OCI-LY7 (cell line): Measurements from ENCODE around the gene ARRDC1. TPM values are rescaled to one million over a fixed set of nuclear protein-coding genes. Genes with fewer than 3 reads are reported as not detected.

Source experiments
- BruUV-seq: library from RNA; stranded (reverse); fragments of 400-500 nt; replicated peaks from 2 replicates; lab custom pipeline; 2021; lab: Mats Ljungman, UMichigan
- CTCF ChIA-PET: fragments of 300-600 bp; sonication (Branson Sonifier 250); formaldehyde crosslinking; loops from one replicate; lab custom pipeline; 2022; ENCODE audit warnings: antibody characterized with exemption; ENCODE audit not compliant: unreplicated experiment; lab: Charles Lee
- POLR2A ChIA-PET: fragments of 300-600 bp; sonication (Branson Sonifier 250); formaldehyde crosslinking; loops from one replicate; lab custom pipeline; 2022; ENCODE audit warnings: antibody characterized with exemption; lab: Charles Lee
- DNase-seq: peaks from one replicate; pipeline ENCODE4 v3.0.0-alpha.2; 2015; ENCODE audit warnings: low spot score
- H2AFZ ChIP-seq: fragments of 200-600 bp; sonication (generic), shearing (Covaris generic); 2 replicates; pipeline ENCODE4 v1.6.1; 2014; ENCODE audit warnings: mild to moderate bottlenecking, antibody characterized with exemption, low read length, moderate library complexity
- H3K27ac ChIP-seq: fragments of 200-600 bp; sonication (generic); 2 replicates; pipeline ENCODE4 v1.5.1; 2014; ENCODE audit warnings: mixed run types, low read depth, mild to moderate bottlenecking, moderate library complexity, low read length, inconsistent platforms; ENCODE audit not compliant: poor library complexity, severe bottlenecking
- H3K36me3 ChIP-seq: fragments of 200-600 bp; sonication (generic); 2 replicates; pipeline ENCODE4 v1.6.1; 2014; ENCODE audit warnings: mild to moderate bottlenecking, antibody characterized with exemption, low read length, moderate library complexity, mixed read lengths; ENCODE audit not compliant: insufficient read depth
- H3K4me1 ChIP-seq: fragments of 200-600 bp; sonication (generic); 2 replicates; pipeline ENCODE4 v1.5.1; 2014; ENCODE audit warnings: mild to moderate bottlenecking, low read length; ENCODE audit not compliant: insufficient read depth, poor library complexity, severe bottlenecking
- H3K4me2 ChIP-seq: fragments of 200-600 bp; sonication (generic); 2 replicates; pipeline ENCODE4 v1.6.1; 2014; ENCODE audit warnings: mild to moderate bottlenecking, low read length
- H3K4me3 ChIP-seq: fragments of 200-600 bp; sonication (generic); 2 replicates; pipeline ENCODE4 v1.5.1; 2014; ENCODE audit warnings: mild to moderate bottlenecking, low read depth, low read length; ENCODE audit not compliant: poor library complexity, severe bottlenecking
- H3K79me2 ChIP-seq: fragments of 200-600 bp; sonication (generic); 2 replicates; pipeline ENCODE4 v1.6.1; 2016; ENCODE audit warnings: low read depth, mild to moderate bottlenecking, low read length, moderate library complexity, mixed read lengths; ENCODE audit not compliant: insufficient read depth
- H3K9me2 ChIP-seq: fragments of 200-600 bp; sonication (generic); 2 replicates; pipeline ENCODE4 v1.6.1; 2016; ENCODE audit warnings: mild to moderate bottlenecking, low read length, mixed read lengths; ENCODE audit not compliant: insufficient read depth
- H3K9me3 ChIP-seq: fragments of 200-600 bp; sonication (generic); 2 replicates; pipeline ENCODE4 v1.6.1; 2014; ENCODE audit warnings: mild to moderate bottlenecking, mixed run types, low read length, mixed read lengths
- H4K20me1 ChIP-seq: fragments of 200-600 bp; sonication (generic); 2 replicates; pipeline ENCODE4 v1.6.1; 2014; ENCODE audit warnings: mild to moderate bottlenecking, antibody characterized with exemption, low read length, moderate library complexity, mixed read lengths; ENCODE audit not compliant: insufficient read depth
- CTCF ChIP-seq: fragments of 200-600 bp; sonication (generic); conservative IDR thresholded peaks from 2 replicates; pipeline ENCODE4 v1.5.1; 2014; ENCODE audit warnings: mild to moderate bottlenecking, antibody characterized with exemption, low read length, moderate library complexity, mixed read lengths
- EZH2phosphoT487 ChIP-seq: fragments of 200-600 bp; sonication (generic); IDR thresholded peaks from 2 replicates; pipeline ENCODE4 v1.6.1; 2018; ENCODE audit warnings: low read depth, borderline replicate concordance, mild to moderate bottlenecking, mixed run types, antibody characterized with exemption, low read length, moderate library complexity, mixed read lengths
- intact Hi-C: fragments of 100-400 bp; cut with micrococcal nuclease; formaldehyde crosslinking; loops from one replicate; pipeline ENCODE4 v1.10.0; 2022; ENCODE audit not compliant: unreplicated experiment
- total RNA-seq, 2 experiments: library from RNA; depleted of rRNA in 1 of 2; stranded (reverse); fragments of >200 nt in 1 of 2; shearing (Covaris generic) in 1 of 2; gene quantifications; 2 replicates each; pipeline ENCODE4 v1.2.3, GENCODE V29; 2014 to 2022

The ARRDC1 gene
- total RNA-seq, 2 experiments from 2014 or later: 59.6 to 70.3 TPM

- TF ChIP-seq CTCF (no peak), EZH2phosphoT487 (no peak)
- no peak for DNase-seq
- H3K27ac ChIP-seq: peak overlapping the region; percentile 70
- H3K9me2 ChIP-seq: no peaks in the 10 kb centered on the region
- intact Hi-C loops: no loop called here
- no peaks in the 10 kb centered on the region for H3K9me3 ChIP-seq
- BruUV-seq: no TSS peak
- H2AFZ ChIP-seq: no peak overlapping the region
- H3K4me2 ChIP-seq: no peak overlapping the region
- H4K20me1 ChIP-seq: no peaks in the 10 kb centered on the region
- ChIA-PET POLR2A (interaction anchor here (1.3 to 3.1 kb wide), 3 partner anchors 12 to 19 kb away, joined by 5 to 9 read pairs (median 6); no protein-coding TSS in a partner anchor), CTCF (no interaction called here)
- H3K79me2 ChIP-seq: peaks cover 96% of the 10 kb centered on the region
- H3K4me3 ChIP-seq: no peak overlapping the region
- peaks cover 60% of the 10 kb centered on the region for H3K4me1 ChIP-seq
- peaks cover 90% of the 10 kb centered on the region for H3K36me3 ChIP-seq
These were observed 42.9 kb downstream of the ARRDC1 start for GRCh38 chr9:137648396-137648795.

- Histone ChIP-seq H4K20me1 (no peaks in the 10 kb centered on the region), H3K9me3 (no peaks in the 10 kb centered on the region), H2AFZ (no peak overlapping the region), H3K4me2 (peak overlapping the region; percentile 49), H3K9me2 (no peaks in the 10 kb centered on the region), H3K4me1 (peaks cover 71% of the 10 kb centered on the region), H3K4me3 (no peak overlapping the region), H3K27ac (peak overlapping the region; percentile 70), H3K79me2 (peaks cover 96% of the 10 kb centered on the region), H3K36me3 (peaks cover 90% of the 10 kb centered on the region)
- CTCF ChIA-PET: no interaction called here
- TF ChIP-seq EZH2phosphoT487 (no peak), CTCF (no peak)
- no peak for DNase-seq
- intact Hi-C loops: no loop called here
- BruUV-seq: no TSS peak
- POLR2A ChIA-PET: interaction anchor here (0.8 kb wide), 1 partner anchor 22 kb away, joined by 3 read pairs; no protein-coding TSS in a partner anchor
These were observed 44.1 kb downstream of the ARRDC1 start for GRCh38 chr9:137649553-137649952.

GRCh38 chr9:137650259-137650658, 44.8 kb downstream of the ARRDC1 start:
- no peak for DNase-seq
- BruUV-seq: no TSS peak
- Histone ChIP-seq H3K4me3 (no peak overlapping the region), H3K36me3 (peaks cover 91% of the 10 kb centered on the region), H3K4me2 (peak overlapping the region; percentile 49), H3K4me1 (peaks cover 74% of the 10 kb centered on the region), H3K9me2 (no peaks in the 10 kb centered on the region), H4K20me1 (no peaks in the 10 kb centered on the region), H3K27ac (peak overlapping the region; percentile 70), H2AFZ (no peak overlapping the region), H3K9me3 (no peaks in the 10 kb centered on the region), H3K79me2 (peaks cover 96% of the 10 kb centered on the region)
- TF ChIP-seq EZH2phosphoT487 (no peak), CTCF (no peak)
- CTCF ChIA-PET: no interaction called here
- POLR2A ChIA-PET: interaction anchor here (0.8 kb wide), 1 partner anchor 21 kb away, joined by 3 read pairs; no protein-coding TSS in a partner anchor
- intact Hi-C loops: loop anchor here (2.0 kb wide), 1 partner anchor 17 kb away; no protein-coding TSS in a partner anchor
